Measurements from ENCODE around the gene RHNO1. TPM values are rescaled to one million over a fixed set of nuclear protein-coding genes. Genes with fewer than 3 reads are reported as not detected.

Gene RHNO1
- total RNA-seq, 6 donors from 2014 or later, result 9.4 to 15.7 (median 12.3) TPM

GRCh38 chr12:2891240-2892053 is 14.4 kb downstream of the RHNO1 start:
- peak overlapping the region; percentile 92 to 93 (median 92) for H3K27ac ChIP-seq
- H3K4me1 ChIP-seq, result peaks cover 7 to 21% (median 10%) of the 10 kb centered on the region in 4 donors
- H3K9me3 ChIP-seq, result no peaks in the 10 kb centered on the region
- no peaks in the 10 kb centered on the region for H3K27me3 ChIP-seq
- peak in 1 of 2 donors; percentile 64 for DNase-seq
- H3K36me3 ChIP-seq, result peaks cover 0 to 6% (median 0%) of the 10 kb centered on the region in 4 donors
- TF ChIP-seq POLR2A (IDR thresholded peaks at IDR 0.05), result no peak
- no peak for TF ChIP-seq CTCF (IDR thresholded peaks at IDR 0.05)
- ATAC-seq (ENCODE audit: low FRiP score in 2 of 2), result peak; percentile 68 to 75
- WGBS, 2 donors, result 29 to 38% methylated on average over 29 of the region's 42 CpGs
- H3K4me3 ChIP-seq, result peak overlapping the region; percentile 66 to 94 (median 88)

- Histone ChIP-seq H3K9me3 (no peaks in the 10 kb centered on the region), H3K4me1 (peaks cover 7 to 21% (median 10%) of the 10 kb centered on the region in 4 donors), H3K36me3 (peaks cover 0 to 6% (median 0%) of the 10 kb centered on the region in 4 donors), H3K27ac (peak overlapping the region in 1 of 4 donors; percentile 92), H3K27me3 (no peaks in the 10 kb centered on the region), H3K4me3 (no peak overlapping the region)
- 80 to 82% methylated on average over 12 of the region's 12 CpGs for WGBS, 2 donors
- TF ChIP-seq POLR2AphosphoS5 (IDR thresholded peaks at IDR 0.05) (no peak), POLR2A (IDR thresholded peaks at IDR 0.05) (no peak), CTCF (IDR thresholded peaks at IDR 0.05) (no peak), EP300 (IDR thresholded peaks at IDR 0.05) (no peak)
- ATAC-seq (ENCODE audit: low FRiP score in 2 of 2), result no peak
- DNase-seq, result no peak
Measured at GRCh38 chr12:2892246-2892645, 15.2 kb downstream of the RHNO1 start.

GRCh38 chr12:2893007-2893406 is 16.0 kb downstream of the RHNO1 start:
- no peak overlapping the region for H3K4me3 ChIP-seq
- peaks cover 0 to 5% (median 0%) of the 10 kb centered on the region in 4 donors for H3K36me3 ChIP-seq
- H3K9me3 ChIP-seq, result no peaks in the 10 kb centered on the region
- peaks cover 7 to 21% (median 10%) of the 10 kb centered on the region in 4 donors for H3K4me1 ChIP-seq
- TF ChIP-seq POLR2A (IDR thresholded peaks at IDR 0.05) (no peak), POLR2AphosphoS5 (IDR thresholded peaks at IDR 0.05) (no peak), EP300 (IDR thresholded peaks at IDR 0.05) (no peak), CTCF (IDR thresholded peaks at IDR 0.05) (no peak)
- ATAC-seq (ENCODE audit: low FRiP score in 2 of 2), result peak in 1 of 2 donors; percentile 19
- no peak overlapping the region for H3K27ac ChIP-seq
- WGBS, 2 donors, result 91 to 92% methylated on average over 8 of the region's 8 CpGs
- H3K27me3 ChIP-seq, result no peaks in the 10 kb centered on the region
- DNase-seq, result no peak

- H3K27ac ChIP-seq, result no peak overlapping the region
- H3K27me3 ChIP-seq, result no peaks in the 10 kb centered on the region
- TF ChIP-seq EP300 (IDR thresholded peaks at IDR 0.05) (no peak), POLR2A (IDR thresholded peaks at IDR 0.05) (no peak), POLR2AphosphoS5 (IDR thresholded peaks at IDR 0.05) (no peak), CTCF (IDR thresholded peaks at IDR 0.05) (no peak)
- no peaks in the 10 kb centered on the region for H3K36me3 ChIP-seq
- WGBS, 2 donors, result 0 to 41% methylated on average over 2 of the region's 2 CpGs
- H3K9me3 ChIP-seq, result no peaks in the 10 kb centered on the region
- DNase-seq, result no peak
- H3K4me1 ChIP-seq, result peaks cover 5 to 19% (median 9%) of the 10 kb centered on the region in 4 donors
- ATAC-seq (ENCODE audit: low FRiP score in 2 of 2), result no peak
- no peak overlapping the region for H3K4me3 ChIP-seq
Measured at GRCh38 chr12:2895051-2895451, 18.0 kb downstream of the RHNO1 start.

Data from upper lobe of left lung (tissue), 6 donors.